ENCODE results near the gene TDRD5.

The TDRD5 gene

DNA sequence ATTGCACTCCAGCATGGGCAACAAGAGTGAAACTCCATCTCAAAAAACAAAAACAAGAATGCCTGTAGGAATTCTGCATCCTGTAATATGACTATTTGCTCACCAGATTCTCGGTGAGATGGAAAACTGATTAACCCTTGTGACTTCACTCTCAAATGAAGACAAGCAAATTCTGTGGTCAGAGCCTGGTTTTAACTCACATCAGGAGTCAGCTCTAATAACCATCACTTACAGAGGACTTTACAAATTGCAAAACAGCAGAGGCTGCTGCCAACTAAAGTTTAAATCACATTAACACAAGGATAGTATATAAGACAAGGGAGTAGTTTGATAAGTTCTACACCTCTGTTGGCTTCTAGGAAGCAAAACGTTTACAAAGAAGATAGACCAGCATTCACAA lies 115.8 kb downstream of the TDRD5 start:
- DNase-seq (ENCODE audit: low spot score) = no peak
- TF ChIP-seq, protein P1, sequence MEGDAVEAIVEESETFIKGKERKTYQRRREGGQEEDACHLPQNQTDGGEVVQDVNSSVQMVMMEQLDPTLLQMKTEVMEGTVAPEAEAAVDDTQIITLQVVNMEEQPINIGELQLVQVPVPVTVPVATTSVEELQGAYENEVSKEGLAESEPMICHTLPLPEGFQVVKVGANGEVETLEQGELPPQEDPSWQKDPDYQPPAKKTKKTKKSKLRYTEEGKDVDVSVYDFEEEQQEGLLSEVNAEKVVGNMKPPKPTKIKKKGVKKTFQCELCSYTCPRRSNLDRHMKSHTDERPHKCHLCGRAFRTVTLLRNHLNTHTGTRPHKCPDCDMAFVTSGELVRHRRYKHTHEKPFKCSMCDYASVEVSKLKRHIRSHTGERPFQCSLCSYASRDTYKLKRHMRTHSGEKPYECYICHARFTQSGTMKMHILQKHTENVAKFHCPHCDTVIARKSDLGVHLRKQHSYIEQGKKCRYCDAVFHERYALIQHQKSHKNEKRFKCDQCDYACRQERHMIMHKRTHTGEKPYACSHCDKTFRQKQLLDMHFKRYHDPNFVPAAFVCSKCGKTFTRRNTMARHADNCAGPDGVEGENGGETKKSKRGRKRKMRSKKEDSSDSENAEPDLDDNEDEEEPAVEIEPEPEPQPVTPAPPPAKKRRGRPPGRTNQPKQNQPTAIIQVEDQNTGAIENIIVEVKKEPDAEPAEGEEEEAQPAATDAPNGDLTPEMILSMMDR (IDR thresholded peaks at IDR 0.05; ENCODE audit: borderline replicate concordance, control extremely low read depth, extremely low read depth, insufficient read depth, missing control alignments) = no peak
- in situ Hi-C loops (cut with MboI; ENCODE audit: low sequenced_read_pairs, unreplicated experiment) = no loop called here

DNA sequence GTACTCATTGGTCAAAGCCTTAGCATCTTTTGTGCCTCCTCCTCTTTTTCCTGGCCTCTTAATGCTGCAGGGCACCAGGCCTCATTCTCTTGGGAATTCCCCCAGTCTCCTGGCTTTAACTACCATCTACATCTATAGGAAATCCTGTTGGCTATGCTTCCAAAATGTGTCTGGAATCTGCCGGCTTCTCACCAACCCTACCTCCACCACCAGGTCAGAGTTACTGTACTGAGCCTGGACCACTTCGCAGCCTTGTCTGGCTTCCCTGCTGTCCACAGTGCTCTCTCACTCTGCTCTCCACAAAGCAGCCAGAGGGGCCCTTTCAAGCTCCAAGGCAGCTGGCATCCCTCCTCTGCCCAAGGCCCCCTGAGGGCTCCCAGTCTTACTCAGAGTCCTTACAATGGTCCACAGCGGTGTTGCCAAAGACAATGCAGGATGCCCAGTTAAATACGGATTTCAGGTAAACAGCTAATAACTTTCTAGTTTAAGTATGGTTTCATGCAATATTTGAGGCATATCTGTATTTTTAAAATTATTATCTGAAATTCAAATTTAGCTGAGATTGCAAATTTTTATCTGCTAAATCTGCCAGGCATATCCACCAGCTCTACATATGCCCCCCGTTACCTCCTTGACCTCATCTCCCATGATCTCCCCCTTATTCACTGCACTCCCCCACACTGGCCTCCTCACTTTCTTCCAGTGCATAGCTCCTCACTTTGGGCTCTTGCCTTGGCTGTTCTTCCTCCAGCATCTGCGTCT lies 117.0 kb downstream of the TDRD5 start:
- no peak for DNase-seq (ENCODE audit: low spot score)
- TF ChIP-seq, protein P1 (IDR thresholded peaks at IDR 0.05; ENCODE audit: borderline replicate concordance, control extremely low read depth, extremely low read depth, insufficient read depth, missing control alignments) = no peak
- in situ Hi-C loops (cut with MboI; ENCODE audit: low sequenced_read_pairs, unreplicated experiment) = no loop called here

DNA sequence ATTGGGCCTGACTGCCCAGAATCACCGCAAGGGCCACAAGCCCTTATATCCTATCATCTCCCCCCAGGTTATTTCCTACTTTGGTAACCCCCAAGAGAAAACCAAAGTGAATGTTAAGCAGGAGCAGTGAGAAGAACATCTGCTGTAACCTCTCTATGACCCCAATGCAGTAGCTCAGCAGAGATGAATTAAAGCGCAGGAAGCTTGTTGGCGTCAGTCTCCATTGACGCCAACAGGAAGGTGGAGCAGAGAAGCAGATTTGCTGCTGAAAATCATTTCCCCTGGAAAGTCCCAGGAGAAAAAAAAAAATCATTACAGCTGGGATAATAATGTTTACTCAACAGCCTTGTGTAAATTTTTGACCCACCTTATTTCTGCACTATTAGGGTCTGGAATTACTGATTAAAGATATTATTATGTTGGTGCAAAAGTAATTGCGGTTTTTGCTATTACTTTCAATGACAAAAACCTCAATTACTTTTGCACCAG lies 118.3 kb downstream of the TDRD5 start:
- in situ Hi-C loops (cut with MboI; ENCODE audit: low sequenced_read_pairs, unreplicated experiment) = loop anchor here (10.0 kb wide), 1 partner anchor 95 kb away; no protein-coding TSS in a partner anchor
- DNase-seq (ENCODE audit: low spot score) = no peak

DNA sequence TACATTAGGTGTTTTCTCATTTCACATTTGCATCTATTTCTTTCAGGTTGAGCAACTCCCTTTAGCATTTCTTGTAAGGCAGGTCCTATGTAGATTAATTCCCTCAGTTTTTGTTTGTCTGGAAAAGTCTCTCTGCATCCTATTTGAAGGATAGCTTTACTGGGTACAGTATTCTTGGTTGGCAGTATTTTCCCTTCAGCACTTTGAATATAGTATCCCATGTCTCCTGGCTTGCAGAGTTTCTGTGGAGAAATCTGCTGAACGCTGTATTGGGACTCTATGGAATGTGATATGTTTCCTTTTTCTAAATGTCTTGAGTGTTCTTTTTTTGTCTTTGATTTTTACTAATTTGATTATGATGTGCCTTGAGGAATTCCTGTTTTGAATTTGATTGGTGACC lies 122.5 kb downstream of the TDRD5 start:
- TF ChIP-seq, protein P1 (IDR thresholded peaks at IDR 0.05; ENCODE audit: borderline replicate concordance, control extremely low read depth, extremely low read depth, insufficient read depth, missing control alignments) = no peak
- DNase-seq (ENCODE audit: low spot score) = no peak
- in situ Hi-C loops (cut with MboI; ENCODE audit: low sequenced_read_pairs, unreplicated experiment) = loop anchor here (10.0 kb wide), 1 partner anchor 91 kb away; no protein-coding TSS in a partner anchor

More for the DNA sequence above, 118.3 kb downstream of the TDRD5 start:
- TF ChIP-seq, protein P1 (IDR thresholded peaks at IDR 0.05; ENCODE audit: borderline replicate concordance, control extremely low read depth, extremely low read depth, insufficient read depth, missing control alignments) = no peak

DNA sequence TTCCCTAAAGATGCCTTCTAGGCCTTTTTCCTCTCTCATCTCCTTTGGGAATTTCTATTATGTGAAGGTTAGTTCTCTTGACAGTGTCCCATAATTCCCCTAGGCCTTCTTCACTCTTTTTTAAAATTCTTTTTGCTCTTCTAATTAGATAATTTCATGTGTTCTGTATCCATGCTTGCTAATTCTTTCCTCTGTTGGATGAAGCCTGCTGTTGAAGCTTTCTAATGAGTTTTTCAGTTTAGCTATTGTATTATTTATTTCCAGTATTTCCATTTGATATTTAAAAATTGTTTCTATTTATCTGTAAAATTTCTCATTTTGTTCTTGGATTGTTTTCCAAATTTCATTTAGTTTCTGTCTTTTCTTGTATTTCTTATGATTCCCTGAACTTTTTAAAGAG lies 123.0 kb downstream of the TDRD5 start:
- TF ChIP-seq, protein P1 (IDR thresholded peaks at IDR 0.05; ENCODE audit: borderline replicate concordance, control extremely low read depth, extremely low read depth, insufficient read depth, missing control alignments) = no peak
- in situ Hi-C loops (cut with MboI; ENCODE audit: low sequenced_read_pairs, unreplicated experiment) = loop anchor here (10.0 kb wide), 1 partner anchor 90 kb away; no protein-coding TSS in a partner anchor
- DNase-seq (ENCODE audit: low spot score) = no peak

DNA sequence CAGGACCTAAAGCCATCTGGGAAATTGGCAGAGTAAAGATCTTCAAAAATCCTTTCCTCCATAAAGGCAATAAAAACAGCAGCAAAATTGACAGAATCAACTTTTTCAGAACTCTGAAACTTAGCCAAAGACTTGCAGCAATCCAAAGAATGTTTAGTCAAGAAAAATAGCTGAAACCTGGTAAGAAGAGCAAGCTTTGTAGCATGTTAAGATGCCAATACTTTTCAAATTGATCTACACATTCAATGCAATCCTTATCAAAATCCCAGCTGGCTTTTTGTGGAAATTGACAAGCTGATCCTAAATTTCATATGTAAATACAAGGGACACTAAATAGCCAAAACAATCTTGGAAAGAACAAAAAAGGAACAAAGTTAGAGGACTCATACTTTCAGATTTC lies 127.6 kb downstream of the TDRD5 start:
- TF ChIP-seq, protein P1 (IDR thresholded peaks at IDR 0.05; ENCODE audit: borderline replicate concordance, control extremely low read depth, extremely low read depth, insufficient read depth, missing control alignments) = no peak
- DNase-seq (ENCODE audit: low spot score) = no peak
- in situ Hi-C loops (cut with MboI; ENCODE audit: low sequenced_read_pairs, unreplicated experiment) = loop anchor here (10.0 kb wide), 1 partner anchor 86 kb away; no protein-coding TSS in a partner anchor
